GM12891 (cell line): ENCODE results near the gene CSNK2B. TPM values are rescaled to one million over a fixed set of nuclear protein-coding genes. Genes with fewer than 3 reads are reported as not detected.
A peak's percentile ranks its signal among the peaks of the same experiment; 100 is the strongest.

Experiments used
- DNase-seq: peaks from one replicate; pipeline ENCODE4 v3.0.0; 2011; ENCODE audit warnings: low spot score; ENCODE audit not compliant: insufficient read length
- FAIRE-seq: peaks from 2 replicates; lab custom pipeline; 2011; peaks lifted over from hg19 to GRCh38; lab: Jason Lieb, UNC
- PAX5 ChIP-seq: IDR thresholded peaks from 2 replicates; pipeline ENCODE4 v1.6.1; 2011; ENCODE audit warnings: low read length, moderate library complexity, mild to moderate bottlenecking; ENCODE audit not compliant: insufficient read depth, severe bottlenecking
- POLR2A ChIP-seq: IDR thresholded peaks from 2 replicates; pipeline ENCODE4 v1.6.1; 2011; ENCODE audit warnings: low read depth, low read length, control low read depth
- POLR2AphosphoS5 ChIP-seq: IDR thresholded peaks from 2 replicates; pipeline ENCODE4 v1.6.1; 2011; ENCODE audit warnings: low read depth, low read length, control low read depth
- POU2F2 ChIP-seq: IDR thresholded peaks from 2 replicates; pipeline ENCODE4 v1.6.1; 2011; ENCODE audit warnings: low read depth, mild to moderate bottlenecking, control low read depth, low read length, moderate library complexity
- SPI1 ChIP-seq: IDR thresholded peaks from 2 replicates; pipeline ENCODE4 v1.6.1; 2011; ENCODE audit warnings: low read depth, low read length, control low read depth
- TAF1 ChIP-seq: IDR thresholded peaks from 2 replicates; pipeline ENCODE4 v1.6.1; 2011; ENCODE audit warnings: low read depth, low read length, control low read depth
- polyA plus RNA-seq: library from polyadenylated mRNA; unstranded; fragments of >200 nt; gene quantifications from one replicate; pipeline ENCODE4 v1.2.1, GENCODE V29; 2012; ENCODE audit warnings: low read depth, missing spikeins, inconsistent platforms; ENCODE audit not compliant: missing spikeins

Gene CSNK2B
- polyA plus RNA-seq = 322 TPM

DNA sequence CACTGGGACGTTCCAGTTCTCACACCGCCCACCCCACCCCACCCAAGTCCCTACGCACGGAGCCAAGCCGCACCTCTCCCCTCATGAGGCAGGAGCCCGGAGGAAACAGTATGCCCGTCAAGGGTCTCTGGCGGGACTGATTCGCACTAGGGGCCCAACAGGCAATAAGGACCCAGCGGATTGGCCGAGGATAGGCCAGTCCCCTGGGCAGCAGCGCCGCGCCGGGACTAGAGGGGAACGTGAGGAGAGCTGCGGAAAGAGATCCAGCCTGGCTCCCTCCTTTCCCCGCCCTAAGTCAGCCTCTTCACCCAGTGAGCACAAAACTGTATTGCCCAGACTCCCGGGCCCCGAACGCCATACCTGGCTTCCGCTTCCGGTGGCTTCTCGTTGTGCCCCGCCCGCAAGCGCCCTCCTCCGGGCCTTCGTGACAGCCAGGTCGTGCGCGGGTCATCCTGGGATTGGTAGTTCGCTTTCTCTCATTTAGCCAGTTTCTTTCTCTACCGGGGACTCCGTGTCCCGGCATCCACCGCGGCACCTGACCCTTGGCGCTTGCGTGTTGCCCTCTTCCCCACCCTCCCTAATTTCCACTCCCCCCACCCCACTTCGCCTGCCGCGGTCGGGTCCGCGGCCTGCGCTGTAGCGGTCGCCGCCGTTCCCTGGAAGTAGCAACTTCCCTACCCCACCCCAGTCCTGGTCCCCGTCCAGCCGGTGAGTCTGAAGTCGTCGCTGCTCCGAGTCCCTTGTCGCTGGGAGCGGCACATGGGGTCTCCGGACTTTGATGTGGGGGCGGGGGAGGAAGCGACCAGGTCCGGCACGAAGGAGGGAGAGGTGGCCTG is at the start of gene CSNK2B:
Gene CSNK2B (plus strand): TSS at position 580 of the 836 bp plus-strand sequence. CDS start 752 bp downstream, outside the sequence.
- TF ChIP-seq TAF1 (peak; percentile 73), POLR2AphosphoS5 (peak; percentile 95), POU2F2 (peak; percentile 44; the same call in 1 of the 2 replicates), POLR2A (peak; percentile 95), SPI1 (peak; percentile 11; the same call in 1 of the 2 replicates), PAX5 (no peak)
- FAIRE-seq (peak; percentile 88), DNase-seq (peak; percentile 97)

DNA sequence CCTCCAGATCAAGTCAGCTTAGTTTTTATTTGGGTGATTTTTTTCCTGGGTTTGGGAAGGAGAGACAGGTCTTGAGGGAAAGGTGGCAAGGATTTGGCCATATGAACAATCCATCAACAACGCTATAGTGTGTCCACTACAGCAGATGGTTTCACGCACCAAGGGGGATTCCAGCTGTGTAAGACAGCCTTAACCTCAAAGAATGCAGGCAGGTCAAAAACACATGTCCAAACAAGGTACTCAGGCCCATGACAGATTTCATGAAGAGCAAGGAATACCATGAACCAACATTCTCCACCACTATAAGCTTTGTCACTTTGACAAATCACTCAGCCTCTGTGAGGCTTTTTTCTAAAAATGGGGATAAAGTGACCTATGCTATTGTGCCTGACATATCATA is 48.9 kb upstream of the CSNK2B start:
- FAIRE-seq (peak; percentile 85), DNase-seq (no peak)
- TF ChIP-seq TAF1 = no peak
- TF ChIP-seq PAX5 = no peak
- TF ChIP-seq POLR2A = no peak
- no peak for TF ChIP-seq SPI1
- no peak for TF ChIP-seq POLR2AphosphoS5
- no peak for TF ChIP-seq POU2F2

DNA sequence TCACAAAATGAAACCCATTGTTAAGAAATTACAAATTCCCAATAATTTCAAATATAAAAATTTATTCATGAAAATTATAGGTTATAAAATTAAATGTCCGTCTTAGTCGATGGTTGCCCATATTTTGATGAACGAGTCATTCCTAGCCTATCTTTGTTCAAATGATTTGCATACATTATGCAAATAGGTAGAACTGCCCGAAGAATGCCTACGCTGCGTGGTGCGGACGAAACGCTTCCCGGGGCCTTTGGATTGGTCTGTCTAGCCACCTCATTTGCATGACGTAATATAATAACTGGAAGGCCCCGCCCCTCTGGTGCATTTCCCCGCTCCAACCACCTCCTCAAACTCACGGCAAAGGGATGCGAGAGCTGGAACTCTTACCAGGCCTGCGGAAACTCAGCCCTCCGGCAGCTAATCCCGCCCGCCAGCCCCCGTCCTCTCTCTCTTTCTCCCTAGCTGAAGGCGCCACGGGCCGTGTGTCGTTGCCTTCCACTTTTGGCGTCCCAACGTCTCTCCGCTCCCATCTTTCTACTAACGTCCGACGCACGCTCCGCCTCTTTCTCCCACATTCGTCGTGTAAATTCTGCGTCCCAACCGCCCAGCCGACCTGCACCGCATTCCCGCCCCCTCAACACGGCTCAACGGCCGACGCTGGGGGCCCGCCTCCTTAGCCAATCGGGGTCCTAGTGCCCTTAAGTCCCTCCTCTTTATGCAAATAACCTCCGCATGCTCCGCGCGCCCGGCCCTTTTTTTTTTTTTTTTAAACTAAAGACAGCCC is 45.9 kb upstream of the CSNK2B start:
- peak; percentile 89 for DNase-seq
- FAIRE-seq = peak; percentile 96
- TF ChIP-seq PAX5 (no peak), TAF1 (peak; percentile 63; the same call in 1 of the 2 replicates), POU2F2 (peak; percentile 99), POLR2A (peak; percentile 90), POLR2AphosphoS5 (peak; percentile 95), SPI1 (no peak)

DNA sequence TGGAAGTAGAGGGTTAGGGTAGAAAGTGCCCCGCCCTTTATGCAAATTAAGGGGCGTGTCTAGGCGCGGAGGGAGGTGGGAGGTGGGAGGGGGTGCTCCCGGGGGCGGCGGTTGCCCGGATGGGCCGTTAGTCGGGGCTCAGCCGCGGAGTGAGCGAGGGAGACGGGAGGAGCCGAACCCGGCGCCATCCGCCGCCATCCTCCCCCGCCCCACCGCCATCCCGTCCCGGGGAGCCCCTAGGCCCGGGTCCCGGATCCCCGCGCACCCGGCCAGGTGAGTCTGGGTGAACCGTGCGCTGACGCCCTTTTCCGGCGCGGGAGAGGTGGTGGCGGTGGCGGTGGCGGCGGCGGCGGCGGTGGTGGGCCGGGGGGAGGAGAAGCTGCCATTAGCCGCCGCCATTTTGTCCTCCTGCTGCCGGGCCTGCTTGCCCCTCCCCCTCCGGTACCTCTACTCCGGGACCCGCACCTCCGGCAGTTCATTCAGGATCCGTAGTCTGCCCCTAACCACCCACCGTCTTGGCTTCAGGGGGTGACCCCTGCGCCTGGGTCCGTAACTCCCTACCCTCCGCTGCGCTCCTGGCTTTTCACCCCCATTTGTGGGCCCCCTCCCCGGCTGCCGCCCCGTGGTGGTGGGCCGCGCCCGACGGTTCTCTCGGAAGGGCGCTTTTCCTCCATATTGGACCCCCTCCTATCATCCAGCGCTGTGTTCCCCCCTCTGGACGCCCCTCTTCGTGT is 45.1 kb upstream of the CSNK2B start, which contains the start of gene PRRC2A:
Gene PRRC2A (plus strand): TSS at position 130 of the 734 bp plus-strand sequence. CDS start 2,075 bp downstream, outside the sequence.
- DNase-seq = peak; percentile 75
- peak; percentile 40 for FAIRE-seq
- TF ChIP-seq POU2F2 = 0 out of 2 replicates have a peak, but pooled peaks have one; percentile 87
- TF ChIP-seq POLR2AphosphoS5 = peak; percentile 82
- no peak for TF ChIP-seq SPI1
- TF ChIP-seq POLR2A = peak; percentile 24
- TF ChIP-seq TAF1 = peak; percentile 93
- peak; percentile 3 for TF ChIP-seq PAX5

DNA sequence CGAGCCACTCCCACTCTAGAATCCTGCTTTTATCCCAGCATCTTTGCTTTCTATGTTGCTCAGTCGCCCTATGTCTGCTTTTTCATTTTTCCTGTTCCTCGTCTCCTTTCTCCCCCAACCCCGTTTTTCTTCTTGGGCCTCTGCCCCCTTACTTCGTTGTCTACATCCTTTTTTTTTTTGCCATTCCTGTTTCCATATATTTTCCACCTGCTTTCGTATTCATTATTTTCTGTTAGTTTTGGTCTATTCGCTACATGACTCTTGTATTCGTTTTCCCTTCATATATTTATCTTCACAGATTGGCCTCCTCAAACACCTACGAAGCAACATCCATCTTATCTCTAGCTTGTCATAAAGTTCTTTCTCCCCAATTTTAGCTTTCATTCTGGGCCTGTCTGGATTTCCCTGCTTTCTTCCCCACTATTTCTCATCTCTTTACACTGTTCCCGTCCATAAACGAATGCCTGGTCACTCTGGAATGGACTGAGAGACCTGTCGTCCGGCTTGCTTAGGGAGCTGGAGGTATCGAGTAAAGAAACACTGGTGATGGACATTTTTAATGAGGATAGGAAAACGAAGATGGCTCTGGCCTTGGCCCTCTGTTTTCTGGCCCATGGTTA is 44.5 kb upstream of the CSNK2B start:
- FAIRE-seq = no peak
- DNase-seq = no peak
- TF ChIP-seq TAF1 (no peak), POLR2A (no peak), POU2F2 (no peak), PAX5 (no peak), POLR2AphosphoS5 (no peak), SPI1 (no peak)

DNA sequence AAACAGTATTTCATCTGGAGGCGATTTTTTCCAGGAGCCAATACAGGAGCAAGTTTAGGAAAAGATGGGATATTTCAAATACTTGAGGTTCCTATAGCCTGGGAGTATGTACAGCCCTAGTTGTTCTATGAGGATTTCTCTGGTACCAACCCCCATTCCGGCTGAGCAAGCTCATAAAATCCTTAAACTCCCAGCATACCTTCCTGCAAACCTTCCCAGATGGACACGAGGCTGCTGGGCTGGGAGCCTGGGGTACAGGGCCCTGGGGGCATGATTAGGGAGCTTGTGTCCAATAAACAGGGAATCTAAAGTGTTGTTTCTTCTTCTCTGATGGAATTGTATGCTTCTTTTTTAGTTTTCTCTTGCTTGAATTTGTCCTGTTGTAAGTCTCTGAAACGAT is 43.9 kb upstream of the CSNK2B start:
- no peak for FAIRE-seq
- no peak for DNase-seq
- TF ChIP-seq POLR2AphosphoS5 (no peak), PAX5 (no peak), POU2F2 (no peak), SPI1 (no peak), TAF1 (no peak), POLR2A (no peak)

DNA sequence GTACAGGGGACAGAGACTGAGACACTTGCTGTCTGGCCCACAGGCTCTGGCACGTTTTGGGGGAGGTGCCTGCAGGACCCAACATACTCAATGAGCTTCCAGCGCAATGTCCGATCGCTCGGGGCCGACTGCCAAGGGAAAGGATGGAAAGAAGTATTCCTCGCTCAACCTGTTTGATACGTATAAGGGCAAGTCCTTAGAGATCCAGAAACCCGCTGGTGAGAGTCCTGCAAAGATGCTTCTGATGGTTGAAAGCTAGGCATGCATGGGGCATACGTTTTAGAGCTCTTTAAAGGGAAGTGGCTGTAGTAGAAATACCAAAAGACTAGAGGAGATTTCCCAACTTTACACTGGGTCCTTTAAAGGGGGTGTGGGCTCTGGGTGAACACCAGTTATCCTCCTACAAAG is 43.2 kb upstream of the CSNK2B start:
- no peak for FAIRE-seq
- no peak for DNase-seq
- TF ChIP-seq TAF1 (no peak), POU2F2 (no peak), POLR2A (no peak), SPI1 (no peak), PAX5 (no peak), POLR2AphosphoS5 (no peak)

DNA sequence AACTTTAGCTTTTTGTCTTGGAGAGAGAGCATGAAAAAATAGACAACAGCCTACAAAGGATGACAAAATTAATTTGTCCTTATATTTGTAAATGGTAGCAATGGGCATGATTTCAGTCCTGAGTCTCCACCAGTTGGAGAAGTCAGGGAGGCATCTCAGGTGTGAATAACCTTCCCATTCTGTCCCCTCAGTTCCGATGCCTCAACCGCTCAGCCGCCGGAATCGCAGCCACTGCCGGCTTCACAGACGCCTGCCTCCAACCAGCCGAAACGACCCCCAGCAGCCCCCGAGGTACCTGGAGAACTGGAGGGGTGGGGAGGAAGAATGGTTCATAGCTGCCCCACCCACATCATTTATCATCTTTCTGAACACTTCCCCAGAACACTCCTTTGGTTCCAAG is 41.8 kb upstream of the CSNK2B start:
- FAIRE-seq = no peak
- no peak for DNase-seq
- TF ChIP-seq POLR2AphosphoS5 (no peak), POLR2A (no peak), TAF1 (no peak), PAX5 (no peak), POU2F2 (no peak), SPI1 (no peak)
